Testis (tissue), 2 donors: Measurements from ENCODE around the gene ZIC2.

Experiments used
- POLR2A ChIP-seq: fragments of 450-650 bp; IDR thresholded peaks from one replicate; pipeline ENCODE4 v1.6.1; 2017; ENCODE audit warnings: antibody characterized with exemption, mild to moderate bottlenecking, moderate library complexity
- TF ChIP-seq, protein P1 (sequence below), 3 experiments: fragments of 450-650 bp in 2 of 3; fragments of 200-600 bp in 1 of 3; sonication (generic) in 1 of 3; IDR thresholded peaks; one replicate each; pipeline ENCODE4 v1.5.1; 2016 to 2019; ENCODE audit warnings: antibody characterized with exemption in 3 of 3, mild to moderate bottlenecking in 2 of 3, moderate library complexity in 1 of 3

DNA sequence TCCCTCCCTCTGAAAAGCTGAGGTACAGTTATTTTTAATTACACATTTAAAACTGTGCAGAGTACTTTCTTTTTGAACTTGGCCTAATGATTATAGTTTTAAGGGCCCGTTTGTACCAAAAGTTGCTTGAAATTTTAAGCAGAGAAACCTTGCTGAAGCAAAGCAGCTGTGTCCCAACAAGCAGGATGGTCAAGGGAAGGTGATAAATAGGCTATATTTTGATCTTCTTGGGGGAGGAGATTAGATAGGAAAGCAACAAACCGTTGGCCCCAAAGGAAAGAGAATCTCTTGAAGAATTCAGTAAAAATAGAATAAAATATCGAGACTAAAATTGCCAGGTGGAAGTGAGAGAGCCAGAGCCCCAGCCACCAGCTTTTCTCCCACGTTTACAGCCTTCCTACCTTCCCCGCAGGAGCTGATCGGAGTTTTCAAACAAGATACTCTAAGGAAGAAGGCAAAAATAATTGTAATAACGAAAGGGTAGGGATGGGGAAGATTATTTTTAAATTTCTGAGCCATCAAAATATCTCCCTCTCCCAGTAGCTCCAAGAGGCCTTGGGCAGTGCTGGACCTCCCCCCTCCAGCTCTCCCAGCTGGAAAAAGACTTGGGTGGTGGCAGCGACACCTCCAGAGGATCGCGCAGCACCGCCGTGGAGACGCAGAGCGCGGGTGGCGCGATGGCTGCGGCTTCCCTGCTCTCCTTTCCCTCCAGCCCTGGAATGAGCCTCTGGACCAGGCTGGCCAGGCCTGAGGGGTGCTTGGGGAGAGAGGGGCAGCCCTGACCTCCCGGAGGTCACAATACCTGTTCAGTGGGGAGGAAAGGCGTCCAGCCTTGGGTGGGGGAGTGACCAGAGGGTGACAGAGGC lies 5.8 kb downstream of the ZIC2 start:
- TF ChIP-seq POLR2A = no peak
- TF ChIP-seq, protein P1, sequence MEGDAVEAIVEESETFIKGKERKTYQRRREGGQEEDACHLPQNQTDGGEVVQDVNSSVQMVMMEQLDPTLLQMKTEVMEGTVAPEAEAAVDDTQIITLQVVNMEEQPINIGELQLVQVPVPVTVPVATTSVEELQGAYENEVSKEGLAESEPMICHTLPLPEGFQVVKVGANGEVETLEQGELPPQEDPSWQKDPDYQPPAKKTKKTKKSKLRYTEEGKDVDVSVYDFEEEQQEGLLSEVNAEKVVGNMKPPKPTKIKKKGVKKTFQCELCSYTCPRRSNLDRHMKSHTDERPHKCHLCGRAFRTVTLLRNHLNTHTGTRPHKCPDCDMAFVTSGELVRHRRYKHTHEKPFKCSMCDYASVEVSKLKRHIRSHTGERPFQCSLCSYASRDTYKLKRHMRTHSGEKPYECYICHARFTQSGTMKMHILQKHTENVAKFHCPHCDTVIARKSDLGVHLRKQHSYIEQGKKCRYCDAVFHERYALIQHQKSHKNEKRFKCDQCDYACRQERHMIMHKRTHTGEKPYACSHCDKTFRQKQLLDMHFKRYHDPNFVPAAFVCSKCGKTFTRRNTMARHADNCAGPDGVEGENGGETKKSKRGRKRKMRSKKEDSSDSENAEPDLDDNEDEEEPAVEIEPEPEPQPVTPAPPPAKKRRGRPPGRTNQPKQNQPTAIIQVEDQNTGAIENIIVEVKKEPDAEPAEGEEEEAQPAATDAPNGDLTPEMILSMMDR (IDR thresholded peaks at IDR 0.05) = no peak
